K562 (cell line): ENCODE measurements around the gene DYNC2H1. TPM values are rescaled to one million over a fixed set of nuclear protein-coding genes. Genes with fewer than 3 reads are reported as not detected.

Experiments used
- MGA ChIP-seq: fragments of 450-650 bp; IDR thresholded peaks from 2 replicates; pipeline ENCODE4 v1.6.1; 2016; ENCODE audit warnings: mild to moderate bottlenecking, moderate library complexity
- NFIX ChIP-seq: fragments of 250-450 bp; sonication (Bioruptor Pico); IDR thresholded peaks from 2 replicates; pipeline ENCODE4 v1.4.0; 2020; ENCODE audit warnings: low read depth, mild to moderate bottlenecking, moderate library complexity
- ZFP30 ChIP-seq: fragments of 250-450 bp; sonication (Bioruptor Pico); IDR thresholded peaks from 2 replicates; pipeline ENCODE4 v1.8.0; 2022; ENCODE audit warnings: moderate library complexity, mild to moderate bottlenecking, inconsistent platforms, borderline replicate concordance
- ZNF398 ChIP-seq: fragments of 250-450 bp; sonication (Bioruptor Pico); IDR thresholded peaks from 2 replicates; pipeline ENCODE4 v1.8.0; 2021; ENCODE audit warnings: moderate library complexity, mild to moderate bottlenecking, inconsistent platforms
- ZNF584 ChIP-seq: fragments of 200-800 bp; sonication (Bioruptor generic); IDR thresholded peaks from 2 replicates; pipeline ENCODE4 v1.6.1; 2016; ENCODE audit warnings: low read depth, mild to moderate bottlenecking, missing genetic modification characterization, missing compliant biosample characterization
- polyA plus RNA-seq, 8 experiments: library from polyadenylated mRNA; depleted of rRNA in 4 of 8; stranded (reverse) in 5 of 8; unstranded in 3 of 8; fragments of >200 nt; fragmentation: Nextera tagmentation in 2 of 8; fragmentation: Illumina TruSeq in 1 of 8; extraction: Ambion mirVana in 2 of 8; extraction: Trizol in 1 of 8; gene quantifications; 2 replicates each; pipeline versions ENCODE4 v1.2.1 to v1.2.3, GENCODE V29; 2011 to 2014; ENCODE audit warnings: inconsistent platforms in 1 of 8, missing spikeins in 1 of 8
- total RNA-seq, 7 experiments: library from RNA; depleted of rRNA in 6 of 7; stranded (reverse); fragments of >200 nt in 6 of 7; fragmentation: Illumina TruSeq in 2 of 7; extraction: Trizol in 2 of 7; gene quantifications; 2 replicates each; pipeline versions ENCODE4 v1.2.1 to v1.2.3, GENCODE V29; 2011 to 2021; ENCODE audit warnings: low replicate concordance in 1 of 7

The DYNC2H1 gene
- total and polyA plus RNA-seq, 9 of the 15 experiments (the other 6 are each of a cell fraction or from before 2014, with no cell fraction given) = 0.08 to 0.64 (median 0.20) TPM

GRCh38 chr11:103380031-103380430 is 270.8 kb downstream of the DYNC2H1 start (continued):
- no peak for TF ChIP-seq MGA
- TF ChIP-seq ZNF584 (CRISPR knock-in tag) = no peak
- TF ChIP-seq ZFP30 (CRISPR knock-in tag) = no peak
- no peak for TF ChIP-seq NFIX (CRISPR knock-in tag)
- no peak for TF ChIP-seq ZNF398 (CRISPR knock-in tag)
